Hematopoietic multipotent progenitor cell treated with erythropoietin and hydrocortisone succinate and interleukin-3 and kit ligand, for 17 days (in vitro differentiated cells): Measurements from ENCODE around the gene CPEB1.
A peak's percentile ranks its signal among the peaks of the same experiment; 100 is the strongest.

Experiments used
- DNase-seq: peaks from one replicate; pipeline ENCODE4 v3.0.0-alpha.2; 2015; ENCODE audit warnings: low spot score

CPEB1 gene

GRCh38 chr15:82647045-82647834 lies at the start of gene CPEB1:
TSS of gene CPEB1 (minus strand) at chr15:82647363. CDS start at chr15:82628459, 18,904 bp downstream.
- peak; percentile 83 for DNase-seq

GRCh38 chr15:82692171-82692570 lies 45.0 kb upstream of the CPEB1 start:
- DNase-seq: no peak

GRCh38 chr15:82689147-82689546 lies 42.0 kb upstream of the CPEB1 start:
- DNase-seq: no peak

- no peak for DNase-seq
These were observed 41.5 kb upstream of the CPEB1 start for GRCh38 chr15:82688691-82689090.

- no peak for DNase-seq
These were observed 34.2 kb upstream of the CPEB1 start for GRCh38 chr15:82681371-82681770.

- peak; percentile 26 for DNase-seq
These were observed 33.3 kb upstream of the CPEB1 start for GRCh38 chr15:82680200-82681102.

GRCh38 chr15:82679626-82680199 lies 32.5 kb upstream of the CPEB1 start:
- DNase-seq: no peak

- no peak for DNase-seq
These were observed 30.7 kb upstream of the CPEB1 start for GRCh38 chr15:82677720-82678323.

- no peak for DNase-seq
These were observed 27.7 kb upstream of the CPEB1 start for GRCh38 chr15:82674873-82675272.

GRCh38 chr15:82670699-82671098 lies 23.5 kb upstream of the CPEB1 start:
- DNase-seq: no peak

GRCh38 chr15:82666606-82667005 lies 19.4 kb upstream of the CPEB1 start:
- no peak for DNase-seq

GRCh38 chr15:82664021-82664420 lies 16.9 kb upstream of the CPEB1 start:
- DNase-seq: no peak

GRCh38 chr15:82663186-82663600 lies 16.0 kb upstream of the CPEB1 start:
- peak; percentile 35 for DNase-seq

GRCh38 chr15:82662641-82663040 lies 15.5 kb upstream of the CPEB1 start:
- no peak for DNase-seq

- no peak for DNase-seq
These were observed 13.2 kb upstream of the CPEB1 start for GRCh38 chr15:82660378-82660777.

- no peak for DNase-seq
These were observed 9.6 kb upstream of the CPEB1 start for GRCh38 chr15:82656641-82657266.

GRCh38 chr15:82655606-82656005 lies 8.4 kb upstream of the CPEB1 start:
- DNase-seq: no peak

GRCh38 chr15:82653483-82654168 lies 6.5 kb upstream of the CPEB1 start:
- no peak for DNase-seq

- no peak for DNase-seq
These were observed 4.5 kb upstream of the CPEB1 start for GRCh38 chr15:82651708-82652107.

GRCh38 chr15:82650046-82650670 lies 3.0 kb upstream of the CPEB1 start:
- DNase-seq: no peak
